Peyer's patch (tissue), 4 donors: ENCODE results near the gene PDE1C. TPM values are rescaled to one million over a fixed set of nuclear protein-coding genes. Genes with fewer than 3 reads are reported as not detected.

Experiments used
- DNase-seq, 3 donors: peaks; one replicate each; pipeline ENCODE4 v3.0.0-alpha.2; 2017 to 2019
- H3K27ac ChIP-seq, 4 donors: fragments of 200-600 bp; sonication (generic); one replicate each; pipeline ENCODE4 v1.5.1; 2016 to 2019
- H3K27me3 ChIP-seq, 2 donors: fragments of 200-600 bp; sonication (generic); one replicate each; pipeline ENCODE4 v1.5.1; 2019
- H3K36me3 ChIP-seq, 3 donors: fragments of 200-600 bp; sonication (generic); one replicate each; pipeline ENCODE4 v1.5.1; 2016 to 2019
- H3K4me1 ChIP-seq, 4 donors: fragments of 200-600 bp; sonication (generic); one replicate each; pipeline ENCODE4 v1.5.1; 2016 to 2019
- H3K4me3 ChIP-seq, 4 donors: fragments of 200-600 bp; sonication (generic); 1 replicate in 3 of 4; 2 replicates in 1 of 4; pipeline ENCODE4 v1.5.1; 2016 to 2019; ENCODE audit warnings: mild to moderate bottlenecking in 1 of 4
- H3K9me3 ChIP-seq, 4 donors: fragments of 200-600 bp; sonication (generic); one replicate each; pipeline ENCODE4 v1.5.1; 2016 to 2019; ENCODE audit warnings: mild to moderate bottlenecking in 1 of 4
- POLR2A ChIP-seq, 2 donors: fragments of 450-650 bp; IDR thresholded peaks; one replicate each; pipeline ENCODE4 v1.5.1; 2017; ENCODE audit warnings: antibody characterized with exemption in 2 of 2, mild to moderate bottlenecking in 2 of 2, moderate library complexity in 2 of 2
- total RNA-seq, 4 donors: library from RNA; depleted of rRNA; stranded (reverse); fragments of >200 nt; gene quantifications; one replicate each; pipeline ENCODE4 v1.1.0, GENCODE V29; 2016
- TF ChIP-seq, protein P1 (sequence below), 6 experiments: fragments of 450-650 bp in 4 of 6; fragments of 200-600 bp in 2 of 6; sonication (generic) in 1 of 6; IDR thresholded peaks; one replicate each; pipeline ENCODE4 v1.5.1; 2017 to 2019; ENCODE audit warnings: antibody characterized with exemption in 6 of 6, mild to moderate bottlenecking in 3 of 6, moderate library complexity in 1 of 6

PDE1C gene
- total RNA-seq, 4 donors from 2014 or later: 2.5 to 15.7 (median 3.3) TPM

DNA sequence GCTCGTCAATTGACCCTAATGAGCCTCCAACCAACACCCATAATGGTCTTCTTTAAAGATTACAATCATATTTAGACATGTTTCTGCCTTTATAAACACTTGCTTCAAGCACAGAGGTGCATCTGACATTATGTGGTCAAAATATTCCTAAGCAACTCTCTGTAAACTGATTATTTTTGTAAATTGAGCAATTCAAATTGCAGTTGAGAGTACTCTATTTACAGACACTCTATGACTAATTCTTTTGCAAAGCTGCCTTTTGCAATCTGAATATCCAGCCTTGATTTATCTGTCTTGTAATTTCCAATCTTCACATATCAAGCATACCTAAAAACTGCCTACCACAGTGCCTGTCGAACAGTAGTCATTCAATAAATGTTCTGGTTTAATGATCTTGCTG, 112.0 kb downstream of the PDE1C start:
- TF ChIP-seq, protein P1, sequence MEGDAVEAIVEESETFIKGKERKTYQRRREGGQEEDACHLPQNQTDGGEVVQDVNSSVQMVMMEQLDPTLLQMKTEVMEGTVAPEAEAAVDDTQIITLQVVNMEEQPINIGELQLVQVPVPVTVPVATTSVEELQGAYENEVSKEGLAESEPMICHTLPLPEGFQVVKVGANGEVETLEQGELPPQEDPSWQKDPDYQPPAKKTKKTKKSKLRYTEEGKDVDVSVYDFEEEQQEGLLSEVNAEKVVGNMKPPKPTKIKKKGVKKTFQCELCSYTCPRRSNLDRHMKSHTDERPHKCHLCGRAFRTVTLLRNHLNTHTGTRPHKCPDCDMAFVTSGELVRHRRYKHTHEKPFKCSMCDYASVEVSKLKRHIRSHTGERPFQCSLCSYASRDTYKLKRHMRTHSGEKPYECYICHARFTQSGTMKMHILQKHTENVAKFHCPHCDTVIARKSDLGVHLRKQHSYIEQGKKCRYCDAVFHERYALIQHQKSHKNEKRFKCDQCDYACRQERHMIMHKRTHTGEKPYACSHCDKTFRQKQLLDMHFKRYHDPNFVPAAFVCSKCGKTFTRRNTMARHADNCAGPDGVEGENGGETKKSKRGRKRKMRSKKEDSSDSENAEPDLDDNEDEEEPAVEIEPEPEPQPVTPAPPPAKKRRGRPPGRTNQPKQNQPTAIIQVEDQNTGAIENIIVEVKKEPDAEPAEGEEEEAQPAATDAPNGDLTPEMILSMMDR (IDR thresholded peaks at IDR 0.05): no peak
- no peak for TF ChIP-seq POLR2A (IDR thresholded peaks at IDR 0.05)
- no peaks in the 10 kb centered on the region for H3K9me3 ChIP-seq

DNA sequence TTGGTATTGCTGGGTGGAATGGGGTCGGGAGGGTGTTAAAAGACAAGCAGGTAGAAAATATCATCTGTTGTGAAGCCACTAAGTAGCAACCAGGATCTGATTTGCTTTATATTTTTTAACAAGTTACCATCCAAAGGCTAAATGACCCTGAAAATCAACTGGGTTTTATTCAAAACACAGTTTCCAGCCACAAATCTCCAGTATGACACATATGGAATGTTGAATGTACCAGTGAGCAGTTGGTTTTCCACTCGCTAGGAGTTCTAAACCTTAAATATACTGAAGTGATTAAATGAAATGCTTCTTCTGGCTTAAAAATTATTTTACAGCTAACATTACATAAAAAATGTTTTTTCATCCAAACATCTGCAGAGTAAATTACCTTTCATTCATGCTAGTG, 112.5 kb downstream of the PDE1C start:
- H3K4me3 ChIP-seq: no peak overlapping the region
- no peak for TF ChIP-seq POLR2A (IDR thresholded peaks at IDR 0.05)
- TF ChIP-seq, protein P1 (IDR thresholded peaks at IDR 0.05): no peak
- H3K27ac ChIP-seq: no peak overlapping the region
- H3K4me1 ChIP-seq: no peaks in the 10 kb centered on the region
- no peaks in the 10 kb centered on the region for H3K36me3 ChIP-seq
- DNase-seq: no peak
- no peaks in the 10 kb centered on the region for H3K27me3 ChIP-seq
- no peaks in the 10 kb centered on the region for H3K9me3 ChIP-seq

More for the DNA sequence above, 112.0 kb downstream of the PDE1C start:
- H3K4me3 ChIP-seq: no peak overlapping the region
- no peaks in the 10 kb centered on the region for H3K27me3 ChIP-seq
- no peak overlapping the region for H3K27ac ChIP-seq
- no peaks in the 10 kb centered on the region for H3K4me1 ChIP-seq
- H3K36me3 ChIP-seq: no peaks in the 10 kb centered on the region
- no peak for DNase-seq

DNA sequence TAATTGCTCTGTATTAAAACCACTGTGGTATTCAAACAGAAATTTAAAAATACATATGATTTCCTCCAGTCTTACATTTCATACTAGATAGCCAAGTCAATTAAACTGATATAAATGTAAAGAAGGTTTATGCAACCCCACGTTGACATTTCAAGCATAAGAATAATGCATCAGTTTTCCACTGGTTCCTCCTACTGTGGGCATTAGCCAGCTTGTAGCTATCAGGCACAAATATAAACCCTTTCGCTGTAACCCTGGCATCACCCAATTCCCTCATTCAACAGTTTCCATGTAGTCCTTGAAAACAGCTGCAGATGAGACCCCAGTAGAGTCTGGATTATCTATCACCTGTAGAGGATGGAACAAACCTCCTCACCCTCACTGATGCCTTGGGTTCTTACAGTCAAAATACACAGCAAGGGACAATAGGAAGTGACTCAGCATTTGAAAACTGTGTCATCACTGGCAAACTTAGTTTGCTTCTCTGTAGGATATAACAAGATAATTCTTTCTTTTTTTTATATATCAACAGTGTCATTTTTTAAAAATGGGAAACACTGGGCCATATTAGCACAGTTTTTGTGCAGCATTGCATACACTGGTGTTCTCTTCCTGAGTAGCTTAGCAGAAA, 113.0 kb downstream of the PDE1C start:
- no peak for DNase-seq
- H3K27ac ChIP-seq: no peak overlapping the region
- H3K36me3 ChIP-seq: no peaks in the 10 kb centered on the region
- H3K4me1 ChIP-seq: no peaks in the 10 kb centered on the region
- H3K27me3 ChIP-seq: no peaks in the 10 kb centered on the region
- no peaks in the 10 kb centered on the region for H3K9me3 ChIP-seq
- no peak for TF ChIP-seq POLR2A (IDR thresholded peaks at IDR 0.05)
- TF ChIP-seq, protein P1 (IDR thresholded peaks at IDR 0.05): no peak
- no peak overlapping the region for H3K4me3 ChIP-seq

DNA sequence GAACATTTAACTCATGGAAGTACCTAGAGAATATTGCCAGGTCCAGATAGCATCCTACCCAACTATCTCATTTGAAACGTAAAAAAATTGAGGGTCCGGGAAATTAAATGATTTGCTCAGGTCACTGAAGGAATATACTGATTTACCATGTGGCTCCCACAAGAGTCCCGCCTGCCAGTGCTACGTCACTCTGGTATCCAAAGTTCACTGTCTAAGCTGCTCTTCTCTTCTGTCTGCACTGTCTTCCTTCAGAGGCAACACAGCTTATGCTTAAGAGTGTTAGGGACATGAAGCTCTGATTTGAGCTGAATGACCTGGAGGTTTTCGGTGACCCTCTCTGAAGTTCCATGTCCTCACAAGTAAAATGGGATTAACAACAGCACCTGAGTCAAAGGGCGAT, 114.6 kb downstream of the PDE1C start:
- H3K36me3 ChIP-seq: no peaks in the 10 kb centered on the region
- H3K4me1 ChIP-seq: no peaks in the 10 kb centered on the region
- DNase-seq: peak in 1 of 3 donors; percentile 78
- TF ChIP-seq, protein P1 (IDR thresholded peaks at IDR 0.05): no peak
- no peak for TF ChIP-seq POLR2A (IDR thresholded peaks at IDR 0.05)
- no peak overlapping the region for H3K4me3 ChIP-seq
- no peak overlapping the region for H3K27ac ChIP-seq
- no peaks in the 10 kb centered on the region for H3K9me3 ChIP-seq
- H3K27me3 ChIP-seq: no peaks in the 10 kb centered on the region

DNA sequence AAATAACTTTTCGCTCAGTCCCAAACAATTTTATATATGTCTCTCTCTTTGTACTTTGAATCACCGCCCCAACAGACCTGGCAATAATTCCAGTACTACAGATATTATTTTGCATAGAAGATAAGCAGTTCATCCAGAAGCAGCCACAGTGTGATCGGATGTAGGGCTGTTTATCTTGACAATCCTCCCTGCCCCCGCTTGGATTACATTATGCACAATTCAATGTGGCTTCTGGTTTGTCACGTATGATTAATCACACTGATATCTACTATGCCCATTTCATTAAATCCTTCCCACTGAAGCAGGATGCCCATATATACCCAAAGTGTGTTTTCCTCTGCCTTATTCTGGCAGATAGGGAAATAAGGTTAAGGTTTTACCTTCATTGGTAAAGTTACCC, 115.2 kb downstream of the PDE1C start:
- DNase-seq: no peak
- Histone ChIP-seq H3K9me3 (no peaks in the 10 kb centered on the region), H3K4me1 (no peaks in the 10 kb centered on the region), H3K27ac (no peak overlapping the region), H3K4me3 (no peak overlapping the region), H3K36me3 (no peaks in the 10 kb centered on the region), H3K27me3 (no peaks in the 10 kb centered on the region)
- TF ChIP-seq, protein P1 (IDR thresholded peaks at IDR 0.05): no peak
- no peak for TF ChIP-seq POLR2A (IDR thresholded peaks at IDR 0.05)

DNA sequence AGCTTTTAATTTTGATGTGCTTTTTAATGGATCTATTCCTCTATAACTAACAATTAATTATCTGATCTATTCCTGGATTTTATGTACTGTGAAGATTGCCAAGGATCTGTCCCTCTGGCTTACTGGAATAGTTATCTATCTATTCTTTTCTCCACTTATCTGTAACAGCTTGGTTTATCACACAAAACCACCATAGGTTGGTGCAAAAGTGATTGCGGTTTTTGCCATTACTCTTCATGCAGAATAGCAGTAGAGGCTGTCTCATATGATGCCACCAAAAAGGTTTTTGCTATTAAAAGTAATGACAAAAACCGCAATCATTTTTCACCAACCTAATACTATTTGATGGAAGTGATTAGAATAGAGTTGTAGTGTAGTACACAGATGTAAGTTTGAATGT, 115.7 kb downstream of the PDE1C start:
- no peaks in the 10 kb centered on the region for H3K27me3 ChIP-seq
- H3K36me3 ChIP-seq: no peaks in the 10 kb centered on the region
- no peaks in the 10 kb centered on the region for H3K4me1 ChIP-seq
- TF ChIP-seq, protein P1 (IDR thresholded peaks at IDR 0.05): no peak
- no peak for TF ChIP-seq POLR2A (IDR thresholded peaks at IDR 0.05)
- DNase-seq: no peak
- H3K9me3 ChIP-seq: no peaks in the 10 kb centered on the region
- no peak overlapping the region for H3K27ac ChIP-seq
- no peak overlapping the region for H3K4me3 ChIP-seq
